ENCODE data around the gene CHD5.

CHD5 gene

GRCh38 chr1:6108476-6108875, 71.6 kb downstream of the CHD5 start:
- Mint-ChIP-seq H3K27ac (no peak overlapping the region), H3K4me1 (no peaks in the 10 kb centered on the region), H3K27me3 (ENCODE audit: low read depth) (peaks cover 41% of the 10 kb centered on the region), H3K9me3 (no peaks in the 10 kb centered on the region), H3K36me3 (ENCODE audit: low read depth) (no peaks in the 10 kb centered on the region), H3K4me3 (no peak overlapping the region)
- TF ChIP-seq CTCF (IDR thresholded peaks at IDR 0.05; ENCODE audit: unreplicated experiment in 3 of 3) = no peak

GRCh38 chr1:6107409-6108356, 72.4 kb downstream of the CHD5 start:
- Mint-ChIP-seq H3K9me3 (no peaks in the 10 kb centered on the region), H3K27ac (no peak overlapping the region)

GRCh38 chr1:6106977-6107376, 73.1 kb downstream of the CHD5 start:
- Mint-ChIP-seq H3K27me3 (ENCODE audit: low read depth) (peaks cover 41% of the 10 kb centered on the region), H3K36me3 (ENCODE audit: low read depth) (no peaks in the 10 kb centered on the region), H3K4me3 (no peak overlapping the region), H3K4me1 (no peaks in the 10 kb centered on the region), H3K9me3 (no peaks in the 10 kb centered on the region), H3K27ac (no peak overlapping the region)
- no peak for TF ChIP-seq CTCF (IDR thresholded peaks at IDR 0.05; ENCODE audit: unreplicated experiment in 3 of 3)

More at GRCh38 chr1:6107409-6108356, 72.4 kb downstream of the CHD5 start:
- Mint-ChIP-seq H3K27me3 (ENCODE audit: low read depth) (peaks cover 41% of the 10 kb centered on the region), H3K36me3 (ENCODE audit: low read depth) (no peaks in the 10 kb centered on the region), H3K4me1 (no peaks in the 10 kb centered on the region), H3K4me3 (no peak overlapping the region)
- TF ChIP-seq CTCF (IDR thresholded peaks at IDR 0.05; ENCODE audit: unreplicated experiment in 3 of 3) = no peak

GRCh38 chr1:6106321-6106731, 73.8 kb downstream of the CHD5 start:
- no peak overlapping the region for H3K4me3 Mint-ChIP-seq
- no peak for TF ChIP-seq CTCF (IDR thresholded peaks at IDR 0.05; ENCODE audit: unreplicated experiment in 3 of 3)
- H3K9me3 Mint-ChIP-seq = no peaks in the 10 kb centered on the region
- no peaks in the 10 kb centered on the region for H3K36me3 Mint-ChIP-seq (ENCODE audit: low read depth)
- no peak overlapping the region for H3K27ac Mint-ChIP-seq
- H3K4me1 Mint-ChIP-seq = no peaks in the 10 kb centered on the region
- peaks cover 35% of the 10 kb centered on the region for H3K27me3 Mint-ChIP-seq (ENCODE audit: low read depth)

- Mint-ChIP-seq H3K9me3 (no peaks in the 10 kb centered on the region), H3K4me1 (no peaks in the 10 kb centered on the region), H3K27me3 (ENCODE audit: low read depth) (peaks cover 29% of the 10 kb centered on the region), H3K4me3 (no peak overlapping the region), H3K27ac (no peak overlapping the region), H3K36me3 (ENCODE audit: low read depth) (no peaks in the 10 kb centered on the region)
- TF ChIP-seq CTCF (IDR thresholded peaks at IDR 0.05; ENCODE audit: unreplicated experiment in 3 of 3) = no peak
These were observed 74.4 kb downstream of the CHD5 start for GRCh38 chr1:6105763-6106162.

All from nephron (organoid).